Testis (tissue), 3 donors: ENCODE data around the gene PCBP2. TPM values are rescaled to one million over a fixed set of nuclear protein-coding genes. Genes with fewer than 3 reads are reported as not detected.
A peak's percentile ranks its signal among the peaks of the same experiment; 100 is the strongest.
"Not testable (repeated sequence)": the region's sequence is repeated elsewhere in the genome, so short reads cannot be mapped to it uniquely, and the experiment has no call there.

Experiments used
- DNase-seq: peaks from one replicate; pipeline ENCODE4 v3.0.0-alpha.2; 2019
- H3K27ac ChIP-seq, 2 donors: fragments of 200-600 bp; sonication (generic); one replicate each; pipeline ENCODE4 v1.5.1; 2019
- H3K27me3 ChIP-seq: fragments of 200-600 bp; sonication (generic); one replicate; pipeline ENCODE4 v1.5.1; 2019
- H3K36me3 ChIP-seq: fragments of 200-600 bp; sonication (generic); one replicate; pipeline ENCODE4 v1.5.1; 2017; ENCODE audit warnings: low read depth; ENCODE audit errors: missing control alignments
- H3K4me1 ChIP-seq: fragments of 200-600 bp; sonication (generic); one replicate; pipeline ENCODE4 v1.5.1; 2019
- H3K4me3 ChIP-seq, 2 donors: fragments of 200-600 bp; sonication (generic); one replicate each; pipeline ENCODE4 v1.5.1; 2017 to 2019
- H3K9me3 ChIP-seq: fragments of 200-600 bp; sonication (generic); one replicate; pipeline ENCODE4 v1.5.1; 2017
- CTCF ChIP-seq, 3 experiments: fragments of 450-650 bp in 2 of 3; fragments of 200-600 bp in 1 of 3; sonication (generic) in 1 of 3; IDR thresholded peaks; one replicate each; pipeline ENCODE4 v1.5.1; 2016 to 2019; ENCODE audit warnings: antibody characterized with exemption in 3 of 3, mild to moderate bottlenecking in 2 of 3, moderate library complexity in 1 of 3
- POLR2A ChIP-seq: fragments of 450-650 bp; IDR thresholded peaks from one replicate; pipeline ENCODE4 v1.6.1; 2017; ENCODE audit warnings: antibody characterized with exemption, mild to moderate bottlenecking, moderate library complexity
- WGBS, 2 donors: methylation state at CpG; one replicate each; pipeline ENCODE4 v1.1.5; 2018; 5-methylcytosine and 5-hydroxymethylcytosine counted together
- intact Hi-C: fragments of 100-400 bp; cut with DNase I; formaldehyde crosslinking; loops from one replicate; pipeline ENCODE4 v1.15.1; 2023; ENCODE audit warnings: low total_unique reads
- polyA plus RNA-seq: library from polyadenylated mRNA; stranded (reverse); fragments of 350-450 nt; fragmentation: Illumina TruSeq; extraction: RNeasy Lipid Tissue Mini Kit (QIAGEN cat#74804); gene quantifications from one replicate; pipeline ENCODE4 v1.2.3, GENCODE V29; 2014; ENCODE audit warnings: low read depth, low replicate concordance; ENCODE audit not compliant: insufficient read depth
- total RNA-seq, 2 donors: library from RNA; depleted of rRNA; stranded (reverse); fragments of >200 nt; gene quantifications; one replicate each; pipeline ENCODE4 v1.2.3, GENCODE V29; 2016

The PCBP2 gene
- total and polyA plus RNA-seq, 3 donors from 2014 or later: 553 to 1,065 (median 632) TPM

DNA sequence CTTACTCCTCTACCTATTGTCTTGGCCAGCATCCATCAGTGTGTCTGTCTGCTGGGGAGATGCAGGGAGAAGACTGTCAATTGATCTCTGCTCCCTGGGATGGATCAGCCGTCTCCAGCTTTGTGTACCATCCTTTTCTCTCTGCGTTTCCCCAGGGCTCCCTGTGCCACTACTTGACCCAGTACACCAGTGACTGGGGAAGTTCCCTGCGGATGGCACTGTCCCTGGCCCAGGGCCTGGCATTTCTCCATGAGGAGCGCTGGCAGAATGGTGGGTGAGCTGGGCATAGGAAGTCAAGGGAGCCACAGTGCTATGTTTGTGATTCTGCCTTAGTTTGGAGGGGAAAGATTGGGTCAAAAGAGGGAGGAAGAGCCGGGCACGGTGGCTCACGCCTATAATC, 23.2 kb upstream of the PCBP2 start:
- WGBS, 2 donors: 80 to 82% methylated on average over 7 of the region's 7 CpGs
- no peaks in the 10 kb centered on the region for H3K27me3 ChIP-seq

GRCh38 chr12:53430116-53430515, 21.8 kb upstream of the PCBP2 start:
- DNase-seq: no peak
- intact Hi-C loops: no loop called here
- Histone ChIP-seq H3K27me3 (no peaks in the 10 kb centered on the region), H3K4me1 (peaks cover 13% of the 10 kb centered on the region), H3K27ac (no peak overlapping the region), H3K4me3 (no peak overlapping the region), H3K36me3 (no peaks in the 10 kb centered on the region), H3K9me3 (no peaks in the 10 kb centered on the region)
- 70 to 83% methylated on average over 2 to 5 of the region's 5 CpGs for WGBS, 2 donors
- no peak for TF ChIP-seq CTCF (IDR thresholded peaks at IDR 0.05)
- no peak for TF ChIP-seq POLR2A

More for the DNA sequence above, 23.2 kb upstream of the PCBP2 start:
- Histone ChIP-seq H3K4me3 (no peak overlapping the region), H3K9me3 (no peaks in the 10 kb centered on the region), H3K36me3 (no peaks in the 10 kb centered on the region), H3K27ac (no peak overlapping the region), H3K4me1 (peaks cover 26% of the 10 kb centered on the region)
- intact Hi-C loops: no loop called here
- TF ChIP-seq POLR2A (no peak), CTCF (IDR thresholded peaks at IDR 0.05) (no peak)
- no peak for DNase-seq

- WGBS, 2 donors: 78 to 85% methylated on average over 5 to 7 of the region's 7 CpGs
- Histone ChIP-seq H3K4me1 (peaks cover 2% of the 10 kb centered on the region), H3K27me3 (no peaks in the 10 kb centered on the region)
These were observed 20.7 kb upstream of the PCBP2 start for GRCh38 chr12:53431187-53431586.

GRCh38 chr12:53435326-53435725, 16.6 kb upstream of the PCBP2 start:
- WGBS, 2 donors: 92 to 97% methylated on average over 9 of the region's 9 CpGs
- H3K27me3 ChIP-seq, H3K4me3 ChIP-seq, H3K36me3 ChIP-seq, H3K27ac ChIP-seq, intact Hi-C loops, DNase-seq, H3K4me1 ChIP-seq, H3K9me3 ChIP-seq: not testable (repeated sequence)

More at GRCh38 chr12:53431187-53431586, 20.7 kb upstream of the PCBP2 start:
- Histone ChIP-seq H3K9me3 (no peaks in the 10 kb centered on the region), H3K4me3 (no peak overlapping the region), H3K36me3 (no peaks in the 10 kb centered on the region), H3K27ac (no peak overlapping the region)
- intact Hi-C loops: no loop called here
- no peak for TF ChIP-seq POLR2A
- no peak for TF ChIP-seq CTCF (IDR thresholded peaks at IDR 0.05)
- no peak for DNase-seq

- peaks cover 14% of the 10 kb centered on the region for H3K4me1 ChIP-seq
- DNase-seq, H3K9me3 ChIP-seq, H3K27me3 ChIP-seq, H3K27ac ChIP-seq, intact Hi-C loops, H3K4me3 ChIP-seq, H3K36me3 ChIP-seq: not testable (repeated sequence)
These were observed 12.3 kb upstream of the PCBP2 start for GRCh38 chr12:53439582-53439981.

- TF ChIP-seq POLR2A: peak; percentile 57
- no peak for TF ChIP-seq CTCF (IDR thresholded peaks at IDR 0.05)
- intact Hi-C loops: no loop called here
- peak; percentile 100 for DNase-seq
- peak within 1 kb of the TSS; percentile 61 to 74 for H3K4me3 ChIP-seq
- no peaks in the 10 kb centered on the region for H3K36me3 ChIP-seq
- H3K9me3 ChIP-seq: no peaks in the 10 kb centered on the region
- peak within 1 kb of the TSS; percentile 89 to 93 for H3K27ac ChIP-seq
- 1 to 2% methylated on average over 25 to 31 of the region's 31 CpGs for WGBS, 2 donors
- H3K4me1 ChIP-seq: peaks cover 14% of the 10 kb centered on the region
- H3K27me3 ChIP-seq: no peaks in the 10 kb centered on the region
These were observed 10.7 kb upstream of the PCBP2 start, which contains the start of gene PRR13 for GRCh38 chr12:53441040-53441833. Gene PRR13 (plus strand): TSS chr12:53441734. CDS start chr12:53442715, 981 bp downstream.
